ENCODE data around the gene ZNF423.

ZNF423 gene

DNA sequence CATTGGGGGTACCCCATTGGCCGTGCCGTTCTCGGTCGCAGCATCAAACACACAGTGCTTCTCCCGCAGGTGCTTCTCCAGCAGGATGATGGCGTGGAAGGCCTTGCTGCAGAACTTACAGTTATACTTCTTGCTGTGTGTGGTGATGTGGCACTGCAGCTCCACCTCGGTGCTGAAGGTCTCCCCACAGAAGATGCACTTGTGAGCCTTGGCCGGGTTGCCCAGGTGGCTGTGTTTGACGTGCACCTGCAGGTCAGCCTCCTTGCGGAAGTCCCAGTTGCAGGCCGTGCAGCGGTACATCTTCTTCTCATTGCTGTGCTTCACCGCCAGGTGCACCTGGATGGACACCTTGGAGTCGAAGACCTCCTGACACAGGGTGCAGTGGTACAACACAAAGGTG is 219.3 kb downstream of the ZNF423 start:
- no peak overlapping the region for H3K4me3 ChIP-seq (ENCODE audit: low read depth, low read length)
- no peak for DNase-seq (ENCODE audit: low read depth, low spot score)
- ChIA-PET CTCF (no interaction called here), POLR2A (no interaction called here)
- TF ChIP-seq, protein P1, sequence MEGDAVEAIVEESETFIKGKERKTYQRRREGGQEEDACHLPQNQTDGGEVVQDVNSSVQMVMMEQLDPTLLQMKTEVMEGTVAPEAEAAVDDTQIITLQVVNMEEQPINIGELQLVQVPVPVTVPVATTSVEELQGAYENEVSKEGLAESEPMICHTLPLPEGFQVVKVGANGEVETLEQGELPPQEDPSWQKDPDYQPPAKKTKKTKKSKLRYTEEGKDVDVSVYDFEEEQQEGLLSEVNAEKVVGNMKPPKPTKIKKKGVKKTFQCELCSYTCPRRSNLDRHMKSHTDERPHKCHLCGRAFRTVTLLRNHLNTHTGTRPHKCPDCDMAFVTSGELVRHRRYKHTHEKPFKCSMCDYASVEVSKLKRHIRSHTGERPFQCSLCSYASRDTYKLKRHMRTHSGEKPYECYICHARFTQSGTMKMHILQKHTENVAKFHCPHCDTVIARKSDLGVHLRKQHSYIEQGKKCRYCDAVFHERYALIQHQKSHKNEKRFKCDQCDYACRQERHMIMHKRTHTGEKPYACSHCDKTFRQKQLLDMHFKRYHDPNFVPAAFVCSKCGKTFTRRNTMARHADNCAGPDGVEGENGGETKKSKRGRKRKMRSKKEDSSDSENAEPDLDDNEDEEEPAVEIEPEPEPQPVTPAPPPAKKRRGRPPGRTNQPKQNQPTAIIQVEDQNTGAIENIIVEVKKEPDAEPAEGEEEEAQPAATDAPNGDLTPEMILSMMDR (IDR thresholded peaks at IDR 0.05; ENCODE audit: insufficient read depth, low read length, missing control alignments) = no peak

DNA sequence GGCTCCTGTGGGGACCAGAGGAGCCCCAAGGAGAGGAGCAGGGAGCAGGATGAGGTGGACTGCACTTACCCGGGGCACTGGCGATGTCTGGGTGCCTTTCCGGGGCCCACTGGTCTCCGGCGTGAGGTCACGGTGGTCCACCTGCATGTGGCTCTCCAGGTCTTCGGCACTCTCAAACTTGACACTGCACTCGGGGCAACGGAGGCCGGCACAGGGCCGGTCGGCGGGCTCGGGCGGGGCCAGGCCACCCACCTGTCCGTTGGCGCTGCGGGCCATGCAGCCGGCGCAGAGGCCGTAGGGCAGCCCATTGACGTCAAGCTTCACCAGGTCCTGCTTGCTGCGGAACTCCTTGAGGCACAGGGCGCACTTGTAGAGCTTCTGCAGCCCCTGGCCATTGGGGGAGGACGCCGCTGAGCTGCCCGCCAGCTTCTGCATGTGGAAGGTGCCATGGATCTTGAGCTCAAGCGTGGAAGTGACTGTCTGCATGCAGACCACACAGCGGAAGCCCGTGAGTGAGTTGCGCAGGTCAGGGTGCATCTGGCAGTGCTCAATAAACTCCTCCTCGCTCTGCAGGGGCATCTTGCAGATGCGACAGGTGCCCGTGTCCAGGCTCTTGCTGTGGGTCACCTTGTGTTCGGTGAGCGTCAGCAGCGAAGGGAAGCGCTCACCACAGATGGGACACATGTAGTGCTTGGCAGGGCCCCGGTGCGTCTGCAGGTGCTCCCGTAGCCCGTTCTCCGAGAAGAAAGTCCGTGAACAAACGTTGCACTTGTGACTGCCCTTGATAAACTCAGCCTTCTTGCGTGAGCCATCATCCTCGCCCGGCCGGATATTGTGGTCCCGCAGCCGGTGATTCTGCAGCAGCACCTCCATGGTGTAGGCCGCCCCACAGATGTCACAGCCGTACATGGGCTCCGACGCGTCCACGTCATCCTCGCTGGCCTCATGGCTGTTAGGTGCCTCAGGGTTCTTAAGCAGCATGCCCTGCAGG is 220.0 kb downstream of the ZNF423 start:
- ChIA-PET POLR2A (no interaction called here), CTCF (no interaction called here)
- no peak for DNase-seq (ENCODE audit: low read depth, low spot score)
- TF ChIP-seq, protein P1 (IDR thresholded peaks at IDR 0.05; ENCODE audit: insufficient read depth, low read length, missing control alignments) = no peak
- no peak overlapping the region for H3K4me3 ChIP-seq (ENCODE audit: low read depth, low read length)

DNA sequence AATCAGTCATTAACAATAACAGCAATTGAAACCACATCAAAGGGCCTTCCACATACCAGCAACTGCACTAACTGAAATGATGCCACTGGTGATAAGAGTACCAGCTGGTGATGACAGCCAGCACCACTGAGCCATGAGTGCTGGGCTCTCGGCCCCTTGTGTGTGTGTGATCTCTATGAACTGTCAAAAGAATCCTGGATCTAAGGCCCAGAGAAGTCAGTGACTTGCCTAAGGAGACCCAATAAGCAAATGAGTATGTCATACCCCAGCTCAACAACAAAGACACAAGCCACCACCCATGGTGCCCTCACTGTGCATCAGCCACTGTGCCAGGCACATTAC is 220.9 kb downstream of the ZNF423 start:
- H3K4me3 ChIP-seq (ENCODE audit: low read depth, low read length) = no peak overlapping the region

DNA sequence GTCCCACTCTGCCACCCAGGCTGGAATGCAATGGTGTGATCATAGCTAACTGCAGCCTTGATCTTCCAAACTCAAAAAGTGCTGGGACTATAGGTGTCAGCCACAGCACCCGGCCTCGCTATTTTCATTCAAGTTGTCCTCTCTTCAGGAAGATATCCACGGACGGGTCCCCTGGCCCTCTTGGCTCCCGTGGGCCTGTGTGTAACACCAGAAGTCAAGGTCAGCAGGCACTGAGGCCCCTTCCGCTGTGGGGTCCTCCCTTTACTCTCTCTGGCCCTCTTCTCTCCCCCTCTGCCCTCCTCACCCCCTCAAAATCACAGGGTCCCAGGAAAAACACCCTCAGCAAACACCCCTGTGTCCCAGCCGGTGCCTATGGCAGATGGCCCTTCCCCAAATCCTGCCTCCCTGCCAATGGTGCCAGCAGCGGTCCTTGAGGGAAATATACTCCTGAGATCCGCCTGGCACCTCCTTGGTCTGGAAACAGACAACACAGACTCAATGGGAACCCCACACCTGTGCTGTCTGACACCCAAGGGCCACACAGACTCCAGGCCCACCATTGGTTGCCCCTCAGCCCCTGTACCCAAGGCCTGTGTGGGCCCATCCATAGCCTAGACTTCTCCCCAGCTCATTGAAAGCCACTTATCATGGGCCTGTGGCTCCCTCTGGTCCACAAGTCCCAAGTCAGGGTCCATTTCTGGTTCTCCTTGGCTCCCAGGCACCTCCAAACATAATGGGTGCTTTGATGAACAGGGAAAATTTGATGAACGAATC is 221.5 kb downstream of the ZNF423 start:
- CTCF ChIA-PET = no interaction called here

More for the DNA sequence above, 220.9 kb downstream of the ZNF423 start:
- CTCF ChIA-PET = no interaction called here
- TF ChIP-seq, protein P1 (IDR thresholded peaks at IDR 0.05; ENCODE audit: insufficient read depth, low read length, missing control alignments) = no peak
- DNase-seq (ENCODE audit: low read depth, low spot score) = no peak
- POLR2A ChIA-PET = no interaction called here

DNA sequence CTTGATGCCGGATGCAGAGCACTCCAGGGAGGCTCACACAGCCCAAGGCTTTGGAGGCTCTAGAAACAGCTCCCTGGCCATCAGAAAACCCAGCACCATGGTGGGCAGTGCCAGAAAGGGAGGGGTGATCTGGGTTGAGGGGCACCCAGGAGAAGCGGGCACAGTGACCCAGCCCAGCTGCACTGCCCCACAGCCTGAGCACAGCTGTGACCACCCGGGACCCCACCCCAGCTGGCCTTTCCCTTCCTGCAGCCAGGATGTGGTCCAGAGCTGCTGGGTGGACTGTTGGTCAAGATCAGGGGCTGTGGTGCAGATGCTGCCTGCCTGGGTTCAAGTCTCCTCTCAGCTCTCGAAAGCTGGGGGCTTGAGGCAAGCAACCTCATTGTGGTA is 223.1 kb downstream of the ZNF423 start:
- TF ChIP-seq, protein P1 (IDR thresholded peaks at IDR 0.05; ENCODE audit: insufficient read depth, low read length, missing control alignments) = no peak
- ChIA-PET CTCF (interaction anchor here (1.8 kb wide), 1 partner anchor 11 kb away, joined by 5 read pairs; no protein-coding TSS in a partner anchor), POLR2A (no interaction called here)
- DNase-seq (ENCODE audit: low read depth, low spot score) = no peak
- no peak overlapping the region for H3K4me3 ChIP-seq (ENCODE audit: low read depth, low read length)

More for the DNA sequence above, 221.5 kb downstream of the ZNF423 start:
- POLR2A ChIA-PET = interaction anchor here (0.6 kb wide), 1 partner anchor 105 kb away, joined by 5 read pairs; no protein-coding TSS in a partner anchor
- no peak for DNase-seq (ENCODE audit: low read depth, low spot score)
- TF ChIP-seq, protein P1 (IDR thresholded peaks at IDR 0.05; ENCODE audit: insufficient read depth, low read length, missing control alignments) = no peak
- H3K4me3 ChIP-seq (ENCODE audit: low read depth, low read length) = no peak overlapping the region

Measured in AG04449 (cell line).